ENCODE measurements around the gene SYPL2.
"Not testable (repeated sequence)": the region's sequence is repeated elsewhere in the genome, so short reads cannot be mapped to it uniquely, and the experiment has no call there.

SYPL2 gene

DNA sequence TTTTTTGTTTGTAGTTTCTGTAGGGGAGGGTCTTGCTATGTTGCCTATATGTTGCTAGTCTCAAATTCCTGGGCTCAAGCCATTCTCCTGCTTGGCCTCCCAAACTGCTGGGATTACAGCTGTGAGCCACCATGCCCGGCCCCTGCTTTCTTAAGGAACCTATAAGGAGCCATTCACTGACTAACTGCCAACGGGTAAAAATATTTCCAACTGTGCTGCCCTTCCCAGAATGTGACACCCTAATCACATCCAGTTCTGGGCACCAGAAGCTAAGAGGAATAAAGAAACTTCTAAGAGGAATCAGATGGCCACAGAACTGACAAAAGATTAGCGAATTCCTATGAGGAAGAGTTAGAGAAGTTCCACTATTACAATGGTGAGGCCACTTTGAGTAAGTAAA lies 6.4 kb downstream of the SYPL2 start:
- DNase-seq: no peak

DNA sequence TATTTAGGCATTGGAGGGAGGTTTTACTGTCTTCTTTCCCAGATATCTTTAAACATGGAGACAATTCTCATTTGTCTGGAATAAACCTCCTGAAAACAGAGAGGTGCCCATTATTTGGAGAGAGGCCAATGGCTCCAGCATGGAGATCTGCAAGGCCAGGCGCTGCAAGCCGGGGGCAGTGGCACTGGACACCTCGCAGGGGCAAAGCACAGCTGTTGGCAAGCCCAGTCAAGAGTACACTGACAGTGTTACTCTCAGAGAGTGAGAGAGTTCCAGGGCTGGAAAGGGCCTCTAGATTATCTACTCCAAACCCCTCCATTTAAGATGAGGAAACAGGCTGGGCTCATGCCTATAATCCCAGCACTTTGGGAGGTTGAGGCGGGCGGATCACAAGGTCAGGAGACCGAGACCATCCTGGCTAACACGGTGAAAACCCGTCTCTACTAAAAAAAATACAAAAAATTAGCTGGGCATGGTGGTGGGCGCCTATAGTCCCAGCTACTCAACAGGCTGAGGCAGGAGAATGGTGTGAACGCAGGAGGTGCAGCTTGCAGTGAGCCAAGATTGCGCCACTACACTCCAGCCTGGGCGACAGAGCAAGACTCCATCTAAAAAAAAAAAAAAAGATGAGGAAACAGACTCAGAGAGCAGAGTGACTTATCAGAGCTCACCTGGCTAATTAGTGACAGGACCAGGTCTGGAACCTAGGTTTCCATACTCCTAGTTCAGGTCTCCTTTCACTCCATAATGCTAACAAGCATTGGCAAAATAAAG lies 7.1 kb downstream of the SYPL2 start:
- not testable (repeated sequence) for DNase-seq

DNA sequence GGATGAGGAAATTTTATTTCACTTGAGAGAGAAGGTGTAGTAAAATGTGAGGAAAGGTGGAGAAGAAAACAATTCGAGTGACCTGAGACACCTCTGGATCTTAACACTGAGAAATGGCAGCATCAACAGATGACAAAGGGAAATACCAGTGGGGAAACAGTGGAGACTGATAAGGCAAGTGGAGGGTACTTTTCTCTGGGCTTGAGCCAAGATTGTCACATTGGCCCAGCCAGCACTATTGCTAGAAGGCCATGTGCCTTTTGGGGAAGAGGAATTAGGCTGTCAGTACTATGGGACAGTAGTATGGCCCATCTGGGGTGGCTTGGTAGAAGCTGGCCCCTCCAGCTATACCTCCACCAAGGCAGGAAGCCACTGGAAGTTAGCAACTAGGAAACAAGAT lies 8.4 kb downstream of the SYPL2 start:
- DNase-seq: no peak

DNA sequence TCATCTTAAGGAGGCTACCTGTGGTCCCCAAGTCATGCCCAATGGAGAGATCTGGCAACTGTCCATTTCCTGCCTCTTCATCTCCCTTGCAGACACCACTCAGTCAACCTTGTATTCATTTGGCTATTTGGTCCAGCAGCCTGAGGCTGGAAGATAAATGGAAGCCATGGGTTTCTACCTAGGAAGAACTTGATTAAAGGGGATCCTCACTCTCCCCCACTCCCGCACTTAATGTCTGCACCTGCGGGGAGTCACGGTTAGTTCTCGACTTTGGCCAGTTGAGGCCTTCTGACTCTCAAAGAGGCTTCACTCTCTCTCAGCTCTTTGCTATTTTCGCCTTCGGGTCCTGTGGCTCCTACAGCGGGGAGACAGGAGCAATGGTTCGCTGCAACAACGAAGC lies 8.9 kb downstream of the SYPL2 start:
- DNase-seq: no peak

DNA sequence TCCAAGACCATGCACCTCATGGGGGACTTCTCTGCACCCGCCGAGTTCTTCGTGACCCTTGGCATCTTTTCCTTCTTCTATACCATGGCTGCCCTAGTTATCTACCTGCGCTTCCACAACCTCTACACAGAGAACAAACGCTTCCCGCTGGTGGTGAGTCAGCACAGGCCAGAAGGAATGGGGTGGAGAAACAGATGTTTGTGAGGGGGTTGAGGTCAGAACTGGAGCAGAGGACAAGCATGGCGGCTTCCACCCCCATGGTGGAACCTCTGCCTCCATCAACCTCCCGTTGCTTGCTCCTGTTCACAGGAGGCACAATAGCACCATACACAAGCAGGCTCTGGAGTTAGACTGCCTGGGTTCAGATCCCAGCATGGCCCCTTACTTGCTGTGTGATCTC lies 10.5 kb downstream of the SYPL2 start:
- no peak for DNase-seq

DNA sequence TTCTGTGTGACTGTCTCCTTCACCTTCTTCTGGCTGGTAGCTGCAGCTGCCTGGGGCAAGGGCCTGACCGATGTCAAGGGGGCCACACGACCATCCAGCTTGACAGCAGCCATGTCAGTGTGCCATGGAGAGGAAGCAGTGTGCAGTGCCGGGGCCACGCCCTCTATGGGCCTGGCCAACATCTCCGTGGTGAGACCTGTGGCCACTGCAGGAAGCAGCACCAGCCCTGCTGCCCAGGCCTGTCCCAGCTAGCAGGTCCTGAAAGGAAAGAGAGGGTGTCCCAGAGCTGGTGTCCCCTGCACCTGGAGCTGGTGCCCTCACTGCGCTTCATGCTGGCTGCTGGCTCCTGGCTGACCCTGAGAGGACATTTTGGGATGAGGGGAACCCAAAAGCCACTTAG lies 11.5 kb downstream of the SYPL2 start:
- DNase-seq: no peak

DNA sequence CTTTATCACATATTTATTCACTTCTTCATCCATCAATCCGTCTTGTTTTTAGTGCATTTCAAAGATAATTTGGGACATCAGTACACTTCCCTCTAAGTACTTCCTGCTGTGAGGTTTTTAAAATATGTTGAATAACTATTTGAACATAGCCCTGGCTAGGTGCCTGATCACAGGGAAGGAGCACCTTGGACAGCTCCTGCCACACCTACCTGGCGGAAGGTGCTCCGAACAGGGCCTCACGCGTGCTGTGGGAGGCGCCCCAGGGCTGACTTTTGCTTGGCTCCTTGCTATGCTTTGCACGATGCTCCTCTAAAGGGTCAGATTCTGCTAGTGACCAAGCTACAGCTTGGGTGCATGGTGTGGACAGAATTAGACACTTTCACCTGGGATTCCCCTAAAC lies 12.5 kb downstream of the SYPL2 start:
- peak in 1 of 5 donors; percentile 36 for DNase-seq

DNA sequence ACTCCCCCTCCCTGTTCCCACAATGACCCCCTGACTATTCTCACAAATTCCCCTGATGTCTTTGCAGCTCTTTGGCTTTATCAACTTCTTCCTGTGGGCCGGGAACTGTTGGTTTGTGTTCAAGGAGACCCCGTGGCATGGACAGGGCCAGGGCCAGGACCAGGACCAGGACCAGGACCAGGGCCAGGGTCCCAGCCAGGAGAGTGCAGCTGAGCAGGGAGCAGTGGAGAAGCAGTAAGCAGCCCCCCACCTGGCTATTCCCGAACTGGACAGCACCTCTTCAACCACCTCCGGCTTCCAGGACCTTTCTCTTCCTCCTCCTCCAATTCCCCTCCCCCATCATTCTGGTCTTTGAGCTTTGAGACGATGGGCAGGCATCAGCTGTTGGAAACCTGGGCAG lies 13.0 kb downstream of the SYPL2 start:
- DNase-seq: no peak

DNA sequence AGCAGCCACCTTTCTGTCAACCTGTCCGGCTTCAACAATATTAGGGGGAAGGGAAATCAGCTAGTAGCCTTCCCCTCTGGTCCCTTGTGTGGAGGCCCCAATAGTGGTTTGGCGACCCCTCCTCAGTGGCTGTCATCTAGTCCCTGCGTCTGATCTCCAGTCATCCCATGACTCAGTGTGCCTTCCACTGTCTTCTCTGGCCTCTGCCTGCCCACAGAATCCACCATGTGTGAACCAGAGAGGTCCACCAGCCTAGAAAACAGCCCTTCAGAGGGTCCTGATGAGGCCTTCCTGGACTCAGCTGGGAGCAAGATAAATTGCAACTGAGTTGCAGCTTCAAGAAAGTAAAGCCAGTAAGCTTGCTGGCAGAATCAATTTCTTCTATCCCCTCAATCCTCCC lies 13.6 kb downstream of the SYPL2 start:
- no peak for DNase-seq

DNA sequence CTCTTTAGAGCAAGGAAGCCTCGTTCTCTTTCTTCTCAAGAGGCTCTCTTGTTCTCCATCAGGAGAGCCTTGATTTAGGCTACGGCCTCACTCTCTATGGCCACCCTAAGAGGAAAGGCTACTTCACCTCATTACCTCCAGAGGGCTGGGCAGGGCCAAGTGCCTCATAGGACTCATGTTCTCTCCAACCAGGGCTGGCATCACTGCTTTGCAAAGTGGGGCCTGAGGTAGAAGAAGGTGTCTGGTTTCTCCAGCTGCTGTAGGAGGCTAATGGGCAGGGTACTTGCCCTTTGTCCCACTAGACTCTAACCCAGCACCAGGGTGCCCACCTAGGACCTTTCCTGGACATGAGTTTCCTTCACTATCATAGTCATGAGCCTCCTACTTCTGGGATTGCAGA lies 15.3 kb downstream of the SYPL2 start:
- DNase-seq: no peak

DNA sequence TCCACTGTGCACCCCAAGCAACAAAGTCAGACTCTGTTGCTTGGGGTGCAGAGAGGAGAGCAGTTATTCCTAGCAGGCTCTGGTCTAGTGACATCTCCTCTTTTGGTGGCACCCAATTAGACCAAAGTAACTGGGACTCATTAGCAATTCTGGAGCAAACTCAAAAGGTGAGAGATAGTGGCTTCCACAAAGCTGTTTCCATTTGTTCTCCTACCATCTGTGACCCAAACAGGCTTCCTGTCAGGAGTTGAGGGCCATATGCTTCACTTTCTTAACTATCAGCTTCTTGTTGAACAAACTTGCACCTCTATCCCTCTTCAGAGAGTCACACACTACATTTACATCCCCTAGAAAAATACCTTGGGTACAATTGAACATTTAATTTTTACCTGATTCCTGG lies 15.9 kb downstream of the SYPL2 start:
- no peak for DNase-seq

DNA sequence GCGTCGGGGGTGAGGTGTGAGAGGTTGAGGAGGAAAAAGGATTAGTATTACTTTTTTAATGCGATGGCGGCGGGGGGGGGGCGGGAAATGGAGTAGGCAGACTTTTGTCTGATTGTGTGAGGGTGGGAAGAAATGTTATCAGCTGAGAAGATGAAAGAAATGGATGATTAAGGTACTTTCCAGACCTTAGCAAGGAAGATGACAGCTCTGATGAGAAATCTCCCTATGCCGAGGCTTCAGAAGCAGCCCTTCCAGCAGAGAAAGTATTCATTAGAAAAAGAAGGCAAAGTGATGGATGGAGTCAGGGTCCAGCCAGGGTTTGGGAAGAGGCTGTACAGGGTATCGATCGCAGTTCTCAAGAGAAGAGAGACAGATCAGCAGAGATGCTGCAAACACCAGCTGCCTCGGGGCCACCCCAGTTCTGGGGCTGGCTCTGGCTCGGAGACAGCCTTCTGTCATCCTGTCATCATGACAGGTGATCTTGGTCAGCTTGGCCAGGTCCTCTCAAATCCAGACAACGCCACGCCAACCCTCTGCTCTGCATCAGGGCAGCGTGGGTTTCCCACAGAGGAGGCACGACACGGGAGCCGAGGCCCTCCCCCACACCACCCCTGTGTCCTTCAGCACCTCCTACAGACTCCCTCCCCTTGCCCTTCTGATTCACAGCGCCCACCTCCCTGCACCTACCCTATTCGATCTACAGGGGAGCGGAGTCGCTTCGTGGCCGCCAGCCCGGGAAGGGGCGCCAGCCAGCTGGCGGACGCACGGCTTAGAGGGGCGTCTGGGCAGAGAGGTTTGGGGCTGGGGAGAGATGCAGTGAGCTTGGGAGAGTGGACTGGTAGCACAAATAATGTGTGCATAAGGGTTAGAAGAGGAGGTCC lies 16.7 kb downstream of the SYPL2 start:
- DNase-seq: peak in 2 of 5 donors; percentile 32

DNA sequence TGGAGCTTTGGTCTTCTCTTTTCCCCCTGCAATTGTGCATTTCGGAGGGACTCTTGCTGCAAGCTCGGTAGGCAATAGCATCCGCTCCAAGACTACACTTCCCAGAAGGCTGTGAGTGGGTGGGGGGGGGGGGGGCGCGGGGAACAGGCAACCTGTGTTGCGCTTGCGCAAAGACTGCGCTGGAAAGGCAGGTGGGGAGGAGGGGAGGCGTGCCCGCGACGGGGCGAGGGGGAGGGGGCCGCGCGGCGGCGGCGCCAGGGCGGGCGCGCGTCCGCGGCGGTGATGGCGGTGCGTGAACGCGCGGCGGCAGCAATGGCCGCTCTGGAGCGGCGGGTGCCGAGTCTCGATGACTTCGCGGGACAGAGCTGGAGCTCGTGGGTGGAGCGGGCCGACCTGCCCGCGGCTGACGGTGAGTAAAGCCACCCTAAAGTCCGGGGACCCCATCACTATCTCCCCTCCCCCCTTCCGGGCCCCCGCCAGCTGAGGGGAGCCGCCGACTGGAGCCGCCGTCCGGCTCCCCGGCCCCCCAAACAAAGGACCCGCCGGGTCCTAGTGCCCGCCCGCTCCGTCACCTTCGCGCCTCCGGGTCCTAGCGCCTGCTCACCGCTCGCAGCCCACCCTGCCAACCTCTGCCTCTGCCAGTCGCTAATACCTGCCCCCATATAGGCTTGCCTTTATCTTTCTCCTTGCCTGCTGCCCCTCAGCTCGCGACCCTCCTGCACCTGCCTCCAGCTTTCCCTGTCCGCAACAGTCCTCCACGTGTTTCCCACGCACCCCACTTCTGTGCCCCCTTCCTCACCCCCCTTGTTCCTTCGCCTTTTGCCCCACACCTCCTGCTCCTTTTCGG lies 17.5 kb downstream of the SYPL2 start, which contains the start of gene ATXN7L2:
Gene ATXN7L2, plus strand, starts transcription at position 234 of the 847 bp plus-strand sequence. Its CDS starts 49 bp downstream, at position 283.
- peak; percentile 88 to 95 (median 90) for DNase-seq

DNA sequence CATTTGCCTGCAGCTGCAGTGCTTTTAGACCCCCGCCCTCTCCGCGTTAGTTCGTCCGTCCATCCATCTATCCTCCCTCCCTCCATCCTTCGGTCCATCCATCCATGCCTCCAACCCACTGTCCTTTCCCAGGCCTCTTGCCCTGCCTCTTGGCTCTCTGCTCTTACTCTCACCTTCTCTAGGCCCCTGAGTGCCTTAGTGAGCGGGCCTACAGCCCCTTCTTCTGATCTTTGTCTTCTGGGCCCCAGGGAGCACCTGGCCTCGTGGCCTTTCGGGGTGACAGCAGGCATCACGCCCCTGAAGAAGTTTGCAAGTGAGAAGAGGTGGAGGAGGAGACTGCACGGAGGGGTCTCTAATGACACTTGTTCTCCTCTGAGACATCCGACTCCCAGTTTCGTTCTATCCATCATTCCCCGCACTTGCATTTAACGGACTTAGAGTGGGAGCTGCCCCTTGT lies 18.2 kb downstream of the SYPL2 start:
- no peak for DNase-seq

DNA sequence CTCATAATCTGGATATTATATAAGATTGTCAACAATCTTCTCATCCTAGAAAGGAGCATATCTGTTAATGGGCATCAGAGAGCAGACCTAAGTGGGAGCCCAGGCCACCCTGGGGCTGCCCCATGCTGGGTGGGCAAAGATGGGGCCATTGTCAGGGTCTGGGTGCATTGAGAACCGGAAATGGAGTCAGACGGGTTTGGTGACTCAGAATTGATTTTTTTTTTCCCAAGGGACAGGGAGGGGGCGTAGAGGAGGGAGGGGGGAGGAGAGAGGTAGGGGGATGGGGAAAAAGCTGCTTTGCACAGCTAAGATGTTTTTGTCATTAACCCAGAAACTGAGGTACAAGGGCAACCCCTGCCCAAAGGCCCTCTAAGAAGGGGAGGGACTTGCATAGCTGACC lies 18.7 kb downstream of the SYPL2 start:
- DNase-seq: no peak

DNA sequence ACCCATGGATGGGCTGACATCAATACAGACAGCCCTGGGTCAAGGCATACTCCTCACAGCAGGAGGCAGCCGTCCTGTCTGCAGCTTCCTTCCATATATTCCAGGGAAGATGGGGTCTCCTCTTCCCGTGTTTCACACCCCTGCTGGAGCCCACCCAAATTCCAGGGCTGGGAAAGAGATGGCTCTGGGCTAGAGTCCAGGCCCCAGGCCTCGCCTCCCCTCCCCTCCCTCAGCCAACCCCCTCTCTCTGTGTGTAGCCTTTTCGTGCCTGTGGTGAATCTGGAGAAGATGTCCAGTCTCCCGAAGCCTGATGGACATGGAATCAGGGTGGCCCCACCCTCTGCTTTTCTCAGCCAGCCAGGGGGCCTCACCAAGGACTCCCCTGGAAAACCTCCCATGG lies 20.9 kb downstream of the SYPL2 start:
- DNase-seq: no peak

DNA sequence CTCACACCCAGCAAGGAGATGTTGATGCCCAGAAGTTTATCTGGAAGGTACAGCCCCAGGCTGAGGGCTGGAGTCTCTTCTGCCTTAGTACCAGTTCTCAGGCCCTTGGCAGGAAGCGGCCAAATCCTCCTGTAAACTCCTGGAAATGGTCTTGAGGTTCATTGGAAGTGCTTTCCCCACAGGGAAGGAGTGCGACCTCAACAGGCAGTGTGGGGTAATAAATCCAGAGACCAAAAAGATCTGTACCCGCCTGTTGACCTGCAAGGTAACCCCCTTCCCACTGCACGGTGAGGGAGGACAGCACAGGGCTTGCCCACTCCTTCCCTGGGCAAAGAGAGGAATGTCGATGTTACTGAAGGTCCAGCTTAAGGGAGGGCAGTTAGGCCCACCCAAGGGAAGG lies 21.9 kb downstream of the SYPL2 start:
- DNase-seq: no peak

DNA sequence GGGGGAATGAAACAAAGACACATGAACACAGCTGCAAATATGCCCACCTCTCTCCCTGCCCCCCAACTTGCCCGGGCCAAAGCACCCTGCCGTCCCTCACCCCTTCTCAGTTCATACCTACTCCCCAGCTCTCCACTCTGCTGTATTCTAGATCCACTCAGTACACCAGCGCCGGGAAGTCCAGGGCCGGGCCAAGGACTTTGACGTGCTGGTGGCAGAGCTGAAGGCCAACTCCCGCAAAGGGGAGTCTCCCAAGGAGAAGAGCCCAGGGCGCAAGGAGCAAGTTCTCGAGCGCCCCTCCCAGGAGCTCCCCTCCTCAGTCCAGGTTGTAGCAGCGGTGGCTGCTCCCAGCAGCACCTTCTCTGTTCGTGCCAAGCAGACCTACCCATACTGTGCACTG lies 22.4 kb downstream of the SYPL2 start:
- DNase-seq: no peak

DNA sequence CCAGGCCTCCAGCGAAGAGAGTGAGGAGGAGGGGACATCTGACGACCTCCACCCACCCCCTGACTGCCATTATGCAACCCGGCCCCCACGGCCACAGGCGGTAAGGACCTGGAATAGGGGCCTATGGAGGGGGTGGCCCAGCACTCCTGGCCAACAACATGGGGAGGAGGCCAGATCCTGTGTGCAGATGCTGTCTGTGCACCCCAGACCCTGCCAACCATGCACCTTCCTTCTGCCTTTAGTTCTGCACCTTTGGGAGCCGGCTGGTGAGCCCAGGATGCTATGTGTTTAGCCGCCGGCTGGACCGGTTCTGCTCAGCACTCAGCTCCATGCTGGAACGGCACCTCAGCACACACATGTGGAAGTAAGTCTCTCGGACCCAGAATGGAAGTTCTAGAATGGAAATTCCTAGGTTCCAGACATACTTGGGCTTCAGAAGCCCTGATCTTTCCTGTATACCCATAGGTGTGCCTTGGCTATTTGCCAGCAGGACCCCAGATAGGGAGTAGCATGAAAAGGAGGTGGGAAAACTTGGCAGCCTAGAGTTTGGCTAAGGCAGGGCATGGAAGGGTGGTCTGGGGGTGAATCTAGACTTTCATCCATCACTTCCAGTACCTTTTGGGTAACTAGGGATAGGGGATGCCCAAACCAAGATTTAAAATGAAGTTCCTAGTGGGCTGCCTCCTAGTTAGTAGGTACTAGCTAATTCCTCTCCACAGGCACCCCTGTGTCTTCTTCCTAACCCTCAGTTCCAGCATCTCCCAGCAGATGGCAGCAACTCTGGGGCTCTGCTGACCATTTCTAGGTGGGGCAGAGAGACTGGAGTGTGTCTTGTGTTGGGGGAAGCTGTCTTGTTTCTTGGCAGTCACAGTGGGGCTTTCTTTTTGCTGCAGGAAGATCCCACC lies 23.9 kb downstream of the SYPL2 start:
- peak in 4 of 5 donors; percentile 44 to 68 (median 56) for DNase-seq

DNA sequence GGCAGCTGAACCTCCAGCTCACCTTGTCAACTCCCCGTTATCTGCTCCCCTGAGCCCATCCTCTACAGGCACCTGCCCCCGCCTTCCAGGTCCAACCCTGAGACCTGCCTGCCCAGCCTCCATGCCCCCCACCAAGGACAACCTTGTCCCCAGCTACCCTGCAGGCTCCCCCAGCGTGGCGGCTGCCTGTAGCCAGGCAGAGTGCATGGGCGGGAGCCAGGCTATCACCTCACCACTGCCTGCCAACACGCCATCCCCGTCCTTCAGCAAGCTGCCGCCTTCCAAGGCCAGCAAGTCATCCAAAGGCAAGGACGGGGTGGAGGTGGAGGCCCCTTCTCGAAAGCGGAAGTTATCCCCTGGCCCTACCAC lies 24.6 kb downstream of the SYPL2 start:
- DNase-seq: no peak

DNA sequence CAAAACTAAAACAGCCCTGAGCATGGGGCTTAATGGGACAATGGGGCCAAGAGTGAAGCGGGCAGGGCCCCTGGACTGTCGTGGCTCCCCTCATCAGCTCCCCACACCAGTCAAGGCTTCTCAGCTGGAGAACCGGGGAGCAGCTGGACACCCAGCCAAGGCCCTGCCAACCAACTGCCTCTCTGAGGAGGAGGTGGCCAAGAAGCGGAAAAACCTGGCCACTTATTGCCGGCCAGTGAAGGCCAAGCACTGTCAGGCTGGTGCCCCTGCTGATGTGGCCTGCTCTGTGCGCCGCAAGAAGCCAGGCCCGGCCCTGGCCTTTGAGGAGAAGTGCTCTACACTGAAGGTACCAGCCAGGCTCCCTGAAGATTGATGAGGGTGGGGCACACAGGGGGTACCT lies 25.0 kb downstream of the SYPL2 start:
- DNase-seq: no peak

DNA sequence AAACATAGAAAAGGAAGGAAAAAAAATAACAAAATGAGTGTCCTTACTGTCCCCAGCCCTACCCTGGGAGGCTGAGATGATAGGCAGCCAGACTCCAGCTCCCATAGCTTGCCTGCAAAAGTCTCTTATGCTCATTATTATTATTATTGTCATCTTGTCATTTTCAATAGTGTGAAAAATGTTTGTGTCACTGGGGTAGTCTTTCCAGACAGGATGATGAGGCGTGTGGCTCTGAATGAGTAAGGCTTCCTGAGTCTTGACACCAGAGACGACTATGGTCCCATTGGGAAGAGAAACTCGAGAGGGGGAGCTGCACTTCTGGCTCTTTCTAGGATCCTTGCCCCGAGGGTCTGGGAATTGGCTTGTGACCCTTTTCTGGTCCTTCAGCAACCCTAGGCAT lies 26.4 kb downstream of the SYPL2 start:
- DNase-seq: no peak

Data from T-helper 1 cell (primary cell).